ENCODE results near the gene LILRB5.
"Not testable (repeated sequence)": the region's sequence is repeated elsewhere in the genome, so short reads cannot be mapped to it uniquely, and the experiment has no call there.

The LILRB5 gene

DNA sequence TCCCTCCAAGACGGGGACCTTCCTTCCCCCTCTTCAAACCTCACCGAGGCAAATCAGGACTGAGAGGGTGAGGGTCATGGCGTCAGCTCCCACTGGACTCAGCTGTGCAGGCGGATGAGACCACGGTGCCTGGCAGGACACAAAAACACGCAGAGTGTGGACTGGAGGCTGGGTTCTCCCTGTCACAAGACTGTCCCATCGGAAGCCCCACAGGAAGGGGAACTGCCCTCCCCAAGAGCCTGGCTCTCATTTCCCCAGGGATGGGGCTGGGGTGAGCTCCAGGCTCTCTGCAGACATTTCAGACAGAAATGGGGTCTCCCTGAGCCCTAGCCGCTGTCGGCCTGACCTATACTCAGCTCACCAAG, at the start of gene LILRB5:
Gene LILRB5, minus strand, starts transcription at position 158 of the 365 bp plus-strand sequence. Its CDS starts 80 bp downstream, at position 78.
- DNase-seq (ENCODE audit: low read depth) = no peak

DNA sequence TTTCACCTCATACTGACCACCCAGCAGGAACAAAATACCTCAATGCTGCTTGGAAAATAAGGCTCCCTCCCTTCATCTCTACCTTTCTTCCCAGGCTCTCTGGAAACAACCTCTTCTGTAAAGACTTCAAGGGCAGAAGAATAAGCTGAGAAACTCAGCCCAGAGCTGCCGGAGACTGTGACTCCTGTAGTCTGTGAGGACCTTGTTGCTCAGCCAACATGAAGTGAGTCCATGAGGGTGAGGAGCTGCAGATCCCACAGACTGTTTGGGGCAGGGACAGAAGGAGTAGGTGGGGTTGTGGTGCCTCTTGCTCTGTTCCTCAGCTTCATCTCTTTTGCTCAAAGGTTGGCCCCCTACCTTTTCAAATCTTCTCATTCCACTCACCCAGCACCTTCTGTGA, 48.1 kb upstream of the LILRB5 start:
- no peak for DNase-seq (ENCODE audit: low read depth)

DNA sequence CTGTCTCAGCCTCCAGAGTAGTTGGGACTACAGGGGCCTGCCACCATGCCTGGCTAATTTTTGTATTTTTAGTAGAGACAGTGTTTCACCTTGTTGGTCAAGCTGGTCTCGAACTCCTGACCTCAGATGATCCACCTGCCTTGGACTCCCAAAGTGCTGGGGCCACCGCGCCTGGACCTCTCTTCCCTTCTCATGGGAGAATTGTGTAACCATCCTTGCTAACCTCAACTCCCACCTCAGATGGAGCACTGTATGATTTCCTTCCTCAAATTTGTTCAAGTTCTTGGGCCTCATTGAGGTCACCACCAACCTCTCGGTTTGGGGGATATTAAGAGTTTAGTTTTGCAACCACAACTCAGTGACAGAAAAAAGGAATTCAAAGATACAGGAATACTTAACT, 45.2 kb upstream of the LILRB5 start:
- DNase-seq (ENCODE audit: low read depth) = no peak

DNA sequence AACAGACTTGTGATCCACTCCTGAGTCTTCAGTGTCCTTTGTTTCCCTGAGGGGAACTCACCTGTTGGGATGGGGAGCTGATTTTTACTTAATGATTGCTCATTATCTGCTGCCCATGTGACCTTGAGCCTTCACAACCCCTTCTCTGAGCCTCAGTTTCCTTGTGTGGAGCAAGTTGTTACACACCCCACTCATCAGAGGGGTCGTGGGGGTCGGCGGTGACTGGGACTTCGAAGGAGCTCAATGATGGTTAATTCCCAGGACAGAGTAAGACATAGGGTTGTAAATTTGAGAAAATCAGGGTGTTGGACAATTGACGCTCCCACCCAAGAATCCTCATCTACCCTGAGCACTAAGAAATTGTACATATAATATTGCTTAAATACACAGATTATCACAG, 42.4 kb upstream of the LILRB5 start:
- DNase-seq (ENCODE audit: low read depth) = no peak

DNA sequence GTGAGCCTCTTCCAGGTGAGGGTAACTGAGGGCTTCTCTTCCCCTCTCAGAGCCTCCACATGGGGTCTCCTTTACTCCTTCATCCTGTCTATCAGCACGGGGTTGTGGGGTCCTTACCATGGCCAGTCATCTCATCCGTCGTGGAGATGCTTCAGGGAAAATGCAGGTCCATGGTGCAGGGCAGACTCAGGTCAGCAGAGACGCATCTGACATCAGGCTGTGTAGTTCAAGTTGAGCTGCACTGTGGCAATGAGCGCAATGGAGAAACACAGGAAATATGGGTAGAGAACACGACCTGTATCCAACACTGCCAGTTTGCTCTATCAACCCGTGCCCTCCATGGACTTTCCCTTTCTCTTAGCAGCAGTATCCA, 42.0 kb upstream of the LILRB5 start:
- no peak for DNase-seq (ENCODE audit: low read depth)

DNA sequence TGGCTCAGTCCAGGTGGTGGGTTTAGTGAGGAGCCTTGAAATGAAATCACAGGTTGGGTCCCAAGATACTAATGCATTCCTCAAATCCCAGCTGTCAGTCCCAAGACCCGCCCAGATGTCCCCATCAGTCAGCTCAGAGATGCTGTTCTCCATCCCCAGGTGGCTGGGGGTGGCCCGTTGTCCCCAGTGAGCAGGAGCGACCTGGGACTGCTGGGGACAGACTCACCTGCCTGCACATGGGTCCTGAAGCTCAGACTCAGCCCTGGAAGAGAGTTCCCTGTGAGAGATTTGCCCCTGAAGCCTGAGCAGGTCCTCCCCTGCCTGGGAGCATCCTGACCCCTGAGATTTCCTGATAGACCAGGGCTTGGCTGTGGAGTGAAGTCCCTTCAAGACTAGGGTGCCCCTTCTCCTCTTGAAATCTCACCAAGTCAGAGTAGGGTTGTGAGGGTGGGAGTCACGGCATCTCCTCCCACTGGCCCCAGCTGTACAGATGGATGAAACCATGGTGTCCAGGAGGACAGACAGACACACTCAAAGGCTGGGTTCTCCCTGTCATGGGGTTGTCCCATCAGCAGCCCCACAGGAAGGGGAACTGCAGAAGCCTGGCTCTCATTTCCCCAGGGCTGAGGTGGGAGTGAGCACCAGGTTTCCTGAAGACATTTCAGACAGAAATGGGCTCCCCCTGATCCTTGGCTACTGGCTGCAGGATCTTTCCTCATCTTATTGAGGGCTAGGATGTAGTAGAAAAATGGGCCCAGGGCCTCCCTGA, 41.5 kb upstream of the LILRB5 start:
- DNase-seq (ENCODE audit: low read depth) = no peak

DNA sequence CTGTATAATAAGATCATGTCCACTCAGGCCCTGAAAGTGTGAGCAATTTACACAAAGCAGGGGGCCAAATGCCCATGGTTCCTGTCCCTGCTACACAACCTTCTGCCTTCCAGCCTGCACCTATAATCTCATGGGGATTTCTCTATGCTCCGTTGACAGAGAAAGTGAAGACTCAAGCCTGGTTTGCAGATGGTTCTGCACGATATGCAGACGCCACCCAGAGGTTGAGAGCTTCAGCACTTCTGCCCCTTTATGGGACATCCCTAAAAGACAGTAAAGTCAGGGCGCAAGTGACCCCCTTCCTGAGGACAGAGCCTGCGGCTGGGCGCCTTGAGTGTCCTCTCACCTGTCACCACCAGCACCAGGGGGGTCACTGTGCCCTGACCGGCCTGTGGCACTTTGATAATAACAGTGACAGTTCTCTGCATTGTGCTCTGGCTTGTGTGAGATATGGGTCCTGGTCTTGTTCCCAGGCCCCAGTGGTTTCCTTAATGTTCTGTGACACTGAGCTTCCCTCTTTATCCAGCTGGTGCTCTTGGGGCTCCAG, 40.8 kb upstream of the LILRB5 start:
- DNase-seq (ENCODE audit: low read depth) = no peak

DNA sequence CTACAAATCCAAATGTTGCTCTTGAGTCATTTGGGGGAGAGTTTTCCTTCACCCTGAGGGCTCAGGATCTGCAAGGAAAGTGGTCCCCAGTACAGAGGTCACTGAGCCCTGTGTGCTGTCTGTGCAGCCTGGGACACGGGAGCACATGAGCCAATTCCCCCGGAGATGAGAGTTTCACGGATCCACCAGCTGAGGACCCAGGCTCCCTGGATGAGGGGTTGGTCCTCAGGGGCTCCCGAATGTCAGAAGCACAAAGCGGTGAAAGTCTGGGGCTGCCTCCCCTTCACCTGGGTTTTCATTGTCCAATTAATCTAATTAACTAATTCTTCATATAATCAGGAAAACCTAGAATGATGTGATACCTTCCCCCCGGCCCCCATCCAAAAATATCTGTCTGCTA, 37.5 kb upstream of the LILRB5 start:
- no peak for DNase-seq (ENCODE audit: low read depth)

DNA sequence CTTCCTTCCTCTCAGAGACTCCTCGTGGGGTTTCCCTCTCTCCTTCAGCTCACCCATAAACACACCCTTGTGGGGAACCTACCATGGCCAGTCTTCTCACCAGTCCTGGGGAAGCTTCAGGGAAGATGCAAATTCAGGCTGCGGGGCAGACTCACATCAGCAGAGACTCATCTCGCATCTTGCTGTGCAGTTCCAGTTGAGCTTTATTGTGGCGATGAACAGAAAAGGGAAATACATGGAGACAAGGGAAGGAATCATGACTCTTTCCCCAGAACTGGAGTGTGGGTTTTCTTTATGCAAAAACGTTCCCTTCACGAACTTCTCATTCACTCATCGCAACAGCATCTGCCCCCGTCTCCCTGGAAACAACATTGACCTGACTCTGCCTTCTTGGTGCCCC, 32.1 kb upstream of the LILRB5 start:
- DNase-seq (ENCODE audit: low read depth) = not testable (repeated sequence)

DNA sequence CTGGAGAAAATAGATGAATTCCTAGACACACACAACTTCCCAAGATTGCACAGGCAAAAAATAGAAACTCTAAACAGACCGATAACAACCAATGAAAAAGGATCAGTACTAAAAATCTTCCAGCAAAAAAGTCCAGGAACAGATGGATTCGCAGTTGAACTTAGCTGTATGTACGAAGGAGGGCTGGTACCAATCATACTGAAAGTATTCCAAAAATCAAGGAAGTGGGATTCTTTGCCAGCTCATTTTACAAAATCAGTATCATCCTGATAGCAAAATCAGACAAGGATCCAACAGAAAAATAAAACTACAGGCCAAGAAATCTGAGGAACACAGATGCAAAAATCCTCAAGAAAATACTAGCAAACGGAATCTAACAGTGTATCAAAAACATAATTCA, 30.4 kb upstream of the LILRB5 start:
- no peak for DNase-seq (ENCODE audit: low read depth)

DNA sequence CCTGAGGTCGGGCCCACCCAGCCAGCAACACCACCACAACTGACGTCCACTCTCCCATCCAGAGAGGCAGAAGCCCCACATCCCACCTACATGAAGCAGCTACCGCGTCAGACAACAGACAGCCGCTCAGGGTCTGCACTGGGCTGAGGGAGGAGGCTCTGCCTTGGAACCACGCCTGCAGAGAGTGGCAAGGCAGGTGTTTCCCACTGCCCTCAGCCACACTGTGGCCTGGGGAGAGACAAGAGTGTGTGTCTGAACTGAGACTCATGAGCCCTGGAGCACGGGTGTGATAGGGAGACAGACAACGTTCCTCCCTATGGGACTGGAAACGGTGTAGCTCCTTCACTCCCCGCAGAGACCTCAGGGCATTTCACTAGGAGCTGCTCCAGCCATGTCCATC, 29.2 kb upstream of the LILRB5 start:
- DNase-seq (ENCODE audit: low read depth) = not testable (repeated sequence)

DNA sequence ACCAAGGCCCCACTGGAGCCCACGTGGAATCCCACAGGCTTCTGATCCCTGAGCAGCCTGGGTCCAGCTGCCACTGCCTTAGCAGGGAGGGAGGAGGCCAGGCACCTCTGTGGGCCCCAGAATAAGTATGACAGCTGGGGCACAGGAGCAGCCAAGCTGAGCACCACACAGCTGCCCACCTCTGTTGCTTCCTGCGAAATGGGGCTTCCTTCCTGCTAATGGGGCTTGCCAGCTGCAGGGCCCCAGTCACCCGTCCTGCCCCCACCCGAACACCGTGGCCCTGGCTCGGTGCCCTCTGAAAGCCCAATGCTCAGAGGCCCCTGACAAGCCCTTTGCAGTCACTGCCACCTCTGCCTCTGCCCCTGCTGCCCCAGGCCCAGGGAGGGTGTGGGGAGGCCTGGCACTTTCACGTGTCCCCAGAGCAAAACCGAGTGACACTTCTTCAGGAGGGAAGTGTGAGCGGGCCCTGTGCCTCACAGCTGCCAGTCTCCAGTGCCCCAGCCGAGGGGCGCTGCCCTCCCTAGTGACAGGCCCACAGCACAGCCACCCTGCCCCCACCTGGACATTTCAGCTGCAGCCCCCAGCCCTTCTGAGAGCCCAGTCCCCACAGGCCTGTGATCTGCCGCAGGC, 28.5 kb upstream of the LILRB5 start:
- DNase-seq (ENCODE audit: low read depth) = not testable (repeated sequence)

DNA sequence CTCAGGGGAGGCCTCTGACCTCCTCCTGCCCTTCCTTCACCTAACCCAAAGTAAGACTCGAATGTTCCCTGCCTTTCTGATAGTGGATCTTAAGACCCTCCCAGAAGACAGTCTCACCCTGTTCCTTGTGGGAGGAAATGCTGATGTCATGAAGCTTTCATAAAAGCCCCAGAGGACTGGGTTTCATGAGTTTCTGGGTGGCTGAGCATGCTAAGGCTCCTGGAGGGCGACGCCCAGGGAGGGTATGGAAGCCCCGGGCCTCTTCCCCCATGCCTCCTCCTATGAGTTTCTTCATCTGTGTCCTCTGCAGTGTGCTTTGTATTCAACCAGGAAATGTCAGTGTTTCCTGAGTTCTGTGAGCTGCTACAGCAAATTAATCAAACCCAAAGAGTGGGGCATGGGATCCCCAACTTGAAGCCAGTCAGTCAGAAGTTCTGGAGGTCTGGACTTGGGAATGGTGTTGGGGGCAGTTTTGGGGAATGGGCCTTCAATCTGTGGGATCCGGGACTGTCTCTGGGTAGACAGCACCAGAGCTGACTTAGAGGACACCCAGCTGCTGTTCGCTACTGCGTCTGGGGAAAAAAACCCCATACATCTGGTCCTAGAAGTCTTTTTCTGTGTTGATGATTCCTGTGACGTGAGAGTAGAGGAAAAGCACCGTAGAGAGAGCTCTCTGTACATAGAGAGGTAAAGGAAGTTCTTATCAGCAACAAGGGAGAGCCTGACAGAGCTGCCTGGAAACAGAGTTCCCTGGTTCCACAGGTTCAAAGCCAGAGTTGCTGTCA, 25.8 kb upstream of the LILRB5 start:
- no peak for DNase-seq (ENCODE audit: low read depth)

DNA sequence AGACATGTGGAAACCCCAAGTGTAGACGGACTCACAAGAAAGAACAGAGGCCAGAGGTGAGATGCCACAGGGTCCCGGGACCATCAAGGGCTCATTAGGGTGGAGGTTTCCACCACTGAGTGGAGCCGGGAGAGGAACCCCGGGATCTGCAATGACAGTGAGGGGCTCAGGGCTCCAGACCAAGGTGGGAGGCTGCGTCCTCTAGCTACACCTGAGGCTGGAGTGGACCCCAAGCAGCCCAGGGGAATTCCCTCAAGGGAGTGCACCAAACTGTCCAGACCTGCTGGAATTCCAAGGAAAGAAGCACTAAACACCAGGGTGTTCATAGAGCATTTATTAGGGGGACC, 24.6 kb upstream of the LILRB5 start:
- not testable (repeated sequence) for DNase-seq (ENCODE audit: low read depth)

DNA sequence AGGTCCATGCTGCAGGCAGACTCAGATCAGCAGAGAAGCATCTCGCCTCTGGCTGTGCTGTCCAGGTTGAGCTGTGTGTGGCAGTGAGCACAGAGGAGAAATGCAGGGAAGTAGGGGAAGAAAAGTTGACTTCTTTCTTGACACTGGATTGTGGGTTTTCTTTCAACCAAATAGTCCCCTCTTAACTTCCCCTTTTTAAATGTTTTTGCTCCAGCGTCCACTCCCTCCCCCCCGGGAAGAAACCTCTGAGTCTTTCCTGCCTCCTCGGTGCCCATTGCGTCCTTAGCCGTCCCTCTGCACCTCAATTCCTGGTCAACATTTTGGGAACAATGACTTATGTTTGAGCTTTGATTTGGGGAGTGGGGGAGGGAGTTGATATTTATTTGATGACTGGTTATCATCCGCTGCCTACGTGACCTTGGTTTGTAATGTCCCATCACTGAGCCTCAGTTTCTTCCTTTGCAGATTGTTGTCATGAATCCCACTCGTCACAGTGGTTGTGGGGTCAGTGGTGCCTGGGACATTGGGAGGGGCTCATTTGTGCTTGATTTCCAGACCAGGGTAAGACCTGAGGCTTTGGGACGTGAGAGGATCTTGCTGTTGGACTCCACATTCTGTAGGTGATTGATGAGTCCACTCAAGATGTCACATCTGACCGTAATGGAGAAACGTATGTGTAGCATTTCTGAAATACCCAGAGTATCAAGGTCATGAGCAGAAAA, 24.1 kb upstream of the LILRB5 start, which contains the start of gene LILRB2:
Gene LILRB2, minus strand, starts transcription at position 104 of the 722 bp plus-strand sequence. CDS start 614 bp downstream, outside the sequence.
- DNase-seq (ENCODE audit: low read depth) = no peak

DNA sequence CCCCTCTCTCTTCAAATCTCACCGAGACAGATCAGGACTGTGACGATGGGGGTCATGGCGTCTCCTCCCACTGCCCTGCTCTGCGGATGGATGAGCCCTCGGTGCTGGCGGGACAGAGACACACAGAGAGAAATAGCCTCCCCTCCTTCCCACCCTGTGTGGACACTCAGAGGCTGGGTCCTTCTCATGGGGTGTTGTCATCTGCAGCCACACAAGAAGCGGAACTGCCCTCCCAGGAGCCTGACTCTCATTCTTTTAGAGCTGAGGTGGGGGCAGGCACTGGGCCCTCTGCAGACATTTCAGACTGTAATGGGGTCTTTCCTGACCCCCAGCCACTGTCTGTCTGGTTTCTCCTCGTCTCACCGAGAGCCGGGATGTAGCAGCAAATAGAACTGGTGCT, 23.4 kb upstream of the LILRB5 start:
- DNase-seq (ENCODE audit: low read depth) = not testable (repeated sequence)

DNA sequence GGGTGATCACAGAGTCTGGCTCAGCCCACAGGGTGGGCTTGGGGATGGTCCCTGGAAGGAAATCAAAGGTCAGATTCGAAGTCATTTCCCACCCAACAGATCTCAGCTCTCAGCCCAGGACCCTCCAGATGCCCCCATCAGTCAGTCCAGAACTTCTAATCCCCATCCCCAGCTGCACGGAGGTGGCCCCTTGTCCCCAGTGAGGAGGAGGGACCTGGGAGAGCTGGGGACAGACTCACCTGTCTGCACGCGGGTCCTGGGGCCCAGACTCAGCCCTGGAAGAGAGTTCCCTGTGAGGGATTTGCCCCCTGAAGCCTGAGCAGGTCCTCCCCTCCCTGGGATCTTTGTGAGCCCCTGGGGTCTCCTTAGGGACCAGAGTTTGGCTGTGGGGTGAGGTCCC, 23.0 kb upstream of the LILRB5 start:
- not testable (repeated sequence) for DNase-seq (ENCODE audit: low read depth)

DNA sequence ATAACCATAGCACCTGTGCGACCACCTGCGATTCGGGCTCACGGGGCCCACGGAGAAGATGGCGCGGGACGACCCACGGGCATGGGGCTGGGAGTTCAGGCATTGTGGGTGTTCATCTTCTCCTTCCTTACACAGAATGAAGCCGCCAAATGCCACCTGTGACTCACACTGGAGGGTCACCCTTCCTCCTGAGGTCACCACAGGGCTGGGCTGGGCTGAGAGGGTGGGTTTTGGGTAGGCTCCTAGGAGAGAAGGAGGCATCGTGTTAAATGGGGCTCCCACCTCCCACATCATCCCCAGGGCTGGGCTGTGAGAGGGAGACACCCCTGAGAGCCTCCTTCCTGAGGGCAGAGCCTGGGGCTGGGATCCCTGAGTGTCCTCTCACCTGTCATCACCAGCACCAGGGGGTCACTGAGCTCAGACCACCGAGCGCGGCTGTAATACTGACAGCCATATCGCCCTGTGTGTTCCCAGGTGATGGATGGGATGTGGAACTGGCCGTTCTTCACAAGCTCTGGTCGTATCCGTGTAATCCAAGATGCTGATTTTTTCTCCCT, 22.4 kb upstream of the LILRB5 start:
- DNase-seq (ENCODE audit: low read depth) = no peak

DNA sequence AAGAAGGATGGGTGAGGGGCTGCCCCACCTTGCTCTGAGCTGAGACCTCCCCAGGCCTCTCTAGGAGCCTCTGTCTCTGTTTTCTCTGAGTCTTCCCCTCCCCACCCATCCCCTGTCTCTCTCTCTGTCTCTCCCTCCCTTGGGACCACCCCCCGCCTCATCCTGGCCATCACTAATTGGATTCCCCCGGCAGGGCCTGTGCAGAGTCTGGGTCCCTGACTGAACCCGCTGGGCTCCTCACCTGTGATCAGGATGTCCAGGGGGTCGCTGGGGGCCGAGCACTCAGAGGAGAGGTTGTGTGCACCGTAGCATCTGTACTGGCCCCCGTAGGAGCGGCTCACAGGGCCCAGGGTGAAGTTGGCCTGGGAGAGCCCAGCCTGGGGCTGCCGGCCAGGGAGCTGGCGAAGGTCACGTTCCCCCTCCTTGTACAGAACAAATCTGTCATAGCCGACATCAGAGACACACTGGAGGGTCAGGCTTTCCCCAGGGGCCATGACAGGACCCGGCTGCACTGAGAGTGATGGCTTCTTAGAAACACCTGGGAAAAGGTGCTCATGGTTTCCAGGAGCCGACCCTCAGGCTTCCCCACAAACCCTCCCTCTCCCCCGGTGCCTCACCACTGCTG, 21.6 kb upstream of the LILRB5 start:
- not testable (repeated sequence) for DNase-seq (ENCODE audit: low read depth)

DNA sequence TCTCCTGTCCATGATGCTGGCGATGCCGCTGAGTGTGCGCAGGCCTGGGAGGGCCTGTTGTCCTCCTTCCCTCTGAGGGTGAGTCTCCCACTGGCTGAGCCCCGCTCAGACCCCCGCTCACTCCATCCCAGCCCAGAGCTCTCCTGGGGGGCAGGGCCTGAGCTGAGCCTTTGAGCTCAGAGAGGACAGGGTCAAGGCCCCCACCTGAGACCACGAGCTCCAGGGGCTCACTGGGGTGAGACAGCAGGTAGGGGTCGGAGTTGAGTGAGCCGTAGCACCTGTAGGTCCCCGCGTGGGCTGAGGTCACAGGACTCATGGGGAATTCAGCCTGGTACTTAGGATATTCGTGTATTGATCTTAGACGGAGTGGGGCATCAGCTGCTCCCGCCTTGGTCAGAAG, 21.0 kb upstream of the LILRB5 start:
- DNase-seq (ENCODE audit: low read depth) = not testable (repeated sequence)

DNA sequence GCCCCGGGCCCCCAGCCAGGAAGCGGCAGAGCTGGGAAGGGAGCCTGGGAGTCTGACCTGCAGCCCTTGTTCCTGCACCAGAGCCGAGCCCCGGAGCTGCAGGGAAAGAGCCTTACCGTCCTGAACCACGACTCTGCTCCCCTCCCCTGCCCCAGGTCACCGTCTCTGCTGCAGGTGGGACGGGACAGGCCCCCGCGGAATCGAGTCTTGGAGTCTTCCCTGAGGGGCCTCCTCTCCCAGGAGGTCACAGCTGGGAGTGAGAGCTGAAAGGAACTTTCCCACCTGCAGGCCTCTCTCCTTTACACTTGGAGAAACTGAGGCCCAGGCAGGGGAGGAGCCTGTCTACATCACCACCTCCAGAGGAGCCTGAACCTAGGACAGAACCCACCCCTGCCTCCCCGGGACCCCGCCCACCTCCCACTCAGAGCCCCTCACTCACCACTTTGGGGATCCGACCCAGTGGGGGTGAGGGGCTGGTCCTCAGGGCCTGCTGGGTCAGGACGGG, 20.1 kb upstream of the LILRB5 start:
- DNase-seq (ENCODE audit: low read depth) = not testable (repeated sequence)

All from stimulated activated CD8-positive, alpha-beta memory T cell treated with anti-CD3 and anti-CD28 coated beads, Interleukin-7, amount 100 ng/mL, for 24 hours (primary cell).